ENCODE data around the gene RMI2.

The RMI2 gene

GRCh38 chr16:11392041-11392581, 46.9 kb downstream of the RMI2 start:
- Histone ChIP-seq H3K27me3 (replicated peaks; ENCODE audit: control insufficient read depth, insufficient read depth, low read length, poor library complexity, severe bottlenecking) (no peaks in the 10 kb centered on the region), H3K4me1 (ENCODE audit: control insufficient read depth, insufficient read depth, low read length, poor library complexity, severe bottlenecking) (no peaks in the 10 kb centered on the region), H3K9me3 (ENCODE audit: control insufficient read depth, low read length) (no peaks in the 10 kb centered on the region), H3K27ac (ENCODE audit: insufficient read depth, low read length, poor library complexity, severe bottlenecking) (no peak overlapping the region), H3K36me3 (ENCODE audit: control insufficient read depth, insufficient read depth, low read length) (no peaks in the 10 kb centered on the region), H3K4me3 (ENCODE audit: insufficient read depth, low read depth, low read length, poor library complexity, severe bottlenecking) (no peak overlapping the region)
- DNase-seq = no peak

GRCh38 chr16:11393366-11393765, 48.1 kb downstream of the RMI2 start:
- no peak for DNase-seq
- Histone ChIP-seq H3K4me1 (ENCODE audit: control insufficient read depth, insufficient read depth, low read length, poor library complexity, severe bottlenecking) (no peaks in the 10 kb centered on the region), H3K27ac (ENCODE audit: insufficient read depth, low read length, poor library complexity, severe bottlenecking) (no peak overlapping the region), H3K4me3 (ENCODE audit: insufficient read depth, low read depth, low read length, poor library complexity, severe bottlenecking) (no peak overlapping the region), H3K9me3 (ENCODE audit: control insufficient read depth, low read length) (no peaks in the 10 kb centered on the region), H3K27me3 (replicated peaks; ENCODE audit: control insufficient read depth, insufficient read depth, low read length, poor library complexity, severe bottlenecking) (no peaks in the 10 kb centered on the region), H3K36me3 (ENCODE audit: control insufficient read depth, insufficient read depth, low read length) (no peaks in the 10 kb centered on the region)

- Histone ChIP-seq H3K4me3 (ENCODE audit: insufficient read depth, low read depth, low read length, poor library complexity, severe bottlenecking) (no peak overlapping the region), H3K27me3 (replicated peaks; ENCODE audit: control insufficient read depth, insufficient read depth, low read length, poor library complexity, severe bottlenecking) (no peaks in the 10 kb centered on the region), H3K27ac (ENCODE audit: insufficient read depth, low read length, poor library complexity, severe bottlenecking) (no peak overlapping the region), H3K36me3 (ENCODE audit: control insufficient read depth, insufficient read depth, low read length) (no peaks in the 10 kb centered on the region), H3K4me1 (ENCODE audit: control insufficient read depth, insufficient read depth, low read length, poor library complexity, severe bottlenecking) (no peaks in the 10 kb centered on the region), H3K9me3 (ENCODE audit: control insufficient read depth, low read length) (no peaks in the 10 kb centered on the region)
- DNase-seq = no peak
These were observed 48.8 kb downstream of the RMI2 start for GRCh38 chr16:11393861-11394592.

- Histone ChIP-seq H3K36me3 (ENCODE audit: control insufficient read depth, insufficient read depth, low read length) (no peaks in the 10 kb centered on the region), H3K27ac (ENCODE audit: insufficient read depth, low read length, poor library complexity, severe bottlenecking) (no peak overlapping the region), H3K4me3 (ENCODE audit: insufficient read depth, low read depth, low read length, poor library complexity, severe bottlenecking) (no peak overlapping the region), H3K27me3 (replicated peaks; ENCODE audit: control insufficient read depth, insufficient read depth, low read length, poor library complexity, severe bottlenecking) (no peaks in the 10 kb centered on the region), H3K4me1 (ENCODE audit: control insufficient read depth, insufficient read depth, low read length, poor library complexity, severe bottlenecking) (no peaks in the 10 kb centered on the region), H3K9me3 (ENCODE audit: control insufficient read depth, low read length) (no peaks in the 10 kb centered on the region)
- DNase-seq = no peak
These were observed 49.3 kb downstream of the RMI2 start for GRCh38 chr16:11394593-11394960.

- no peaks in the 10 kb centered on the region for H3K4me1 ChIP-seq (ENCODE audit: control insufficient read depth, insufficient read depth, low read length, poor library complexity, severe bottlenecking)
- H3K36me3 ChIP-seq (ENCODE audit: control insufficient read depth, insufficient read depth, low read length) = no peaks in the 10 kb centered on the region
- H3K27ac ChIP-seq (ENCODE audit: insufficient read depth, low read length, poor library complexity, severe bottlenecking) = no peak overlapping the region
- H3K4me3 ChIP-seq (ENCODE audit: insufficient read depth, low read depth, low read length, poor library complexity, severe bottlenecking) = no peak overlapping the region
- H3K27me3 ChIP-seq (replicated peaks; ENCODE audit: control insufficient read depth, insufficient read depth, low read length, poor library complexity, severe bottlenecking) = no peaks in the 10 kb centered on the region
- H3K9me3 ChIP-seq (ENCODE audit: control insufficient read depth, low read length) = no peaks in the 10 kb centered on the region
- no peak for DNase-seq
These were observed 50.0 kb downstream of the RMI2 start for GRCh38 chr16:11395008-11395948.

GRCh38 chr16:11395949-11396240, 50.6 kb downstream of the RMI2 start:
- no peak overlapping the region for H3K4me3 ChIP-seq (ENCODE audit: insufficient read depth, low read depth, low read length, poor library complexity, severe bottlenecking)
- no peaks in the 10 kb centered on the region for H3K4me1 ChIP-seq (ENCODE audit: control insufficient read depth, insufficient read depth, low read length, poor library complexity, severe bottlenecking)
- no peaks in the 10 kb centered on the region for H3K27me3 ChIP-seq (replicated peaks; ENCODE audit: control insufficient read depth, insufficient read depth, low read length, poor library complexity, severe bottlenecking)
- H3K36me3 ChIP-seq (ENCODE audit: control insufficient read depth, insufficient read depth, low read length) = no peaks in the 10 kb centered on the region
- H3K27ac ChIP-seq (ENCODE audit: insufficient read depth, low read length, poor library complexity, severe bottlenecking) = no peak overlapping the region
- DNase-seq = no peak
- H3K9me3 ChIP-seq (ENCODE audit: control insufficient read depth, low read length) = no peaks in the 10 kb centered on the region

- H3K27me3 ChIP-seq (replicated peaks; ENCODE audit: control insufficient read depth, insufficient read depth, low read length, poor library complexity, severe bottlenecking) = no peaks in the 10 kb centered on the region
- no peaks in the 10 kb centered on the region for H3K9me3 ChIP-seq (ENCODE audit: control insufficient read depth, low read length)
- no peak overlapping the region for H3K27ac ChIP-seq (ENCODE audit: insufficient read depth, low read length, poor library complexity, severe bottlenecking)
- no peak overlapping the region for H3K4me3 ChIP-seq (ENCODE audit: insufficient read depth, low read depth, low read length, poor library complexity, severe bottlenecking)
- peak; percentile 25 to 44 (median 25) for DNase-seq
- H3K36me3 ChIP-seq (ENCODE audit: control insufficient read depth, insufficient read depth, low read length) = no peaks in the 10 kb centered on the region
- H3K4me1 ChIP-seq (ENCODE audit: control insufficient read depth, insufficient read depth, low read length, poor library complexity, severe bottlenecking) = no peaks in the 10 kb centered on the region
These were observed 51.2 kb downstream of the RMI2 start for GRCh38 chr16:11396241-11397048.

- Histone ChIP-seq H3K27me3 (replicated peaks; ENCODE audit: control insufficient read depth, insufficient read depth, low read length, poor library complexity, severe bottlenecking) (no peaks in the 10 kb centered on the region), H3K36me3 (ENCODE audit: control insufficient read depth, insufficient read depth, low read length) (no peaks in the 10 kb centered on the region), H3K27ac (ENCODE audit: insufficient read depth, low read length, poor library complexity, severe bottlenecking) (no peak overlapping the region), H3K4me1 (ENCODE audit: control insufficient read depth, insufficient read depth, low read length, poor library complexity, severe bottlenecking) (no peaks in the 10 kb centered on the region), H3K4me3 (ENCODE audit: insufficient read depth, low read depth, low read length, poor library complexity, severe bottlenecking) (no peak overlapping the region), H3K9me3 (ENCODE audit: control insufficient read depth, low read length) (no peaks in the 10 kb centered on the region)
- no peak for DNase-seq
These were observed 52.9 kb downstream of the RMI2 start for GRCh38 chr16:11398136-11398535.

GRCh38 chr16:11398851-11399250, 53.6 kb downstream of the RMI2 start:
- Histone ChIP-seq H3K27me3 (replicated peaks; ENCODE audit: control insufficient read depth, insufficient read depth, low read length, poor library complexity, severe bottlenecking) (no peaks in the 10 kb centered on the region), H3K27ac (ENCODE audit: insufficient read depth, low read length, poor library complexity, severe bottlenecking) (no peak overlapping the region), H3K9me3 (ENCODE audit: control insufficient read depth, low read length) (no peaks in the 10 kb centered on the region), H3K4me3 (ENCODE audit: insufficient read depth, low read depth, low read length, poor library complexity, severe bottlenecking) (no peak overlapping the region), H3K36me3 (ENCODE audit: control insufficient read depth, insufficient read depth, low read length) (no peaks in the 10 kb centered on the region), H3K4me1 (ENCODE audit: control insufficient read depth, insufficient read depth, low read length, poor library complexity, severe bottlenecking) (no peaks in the 10 kb centered on the region)
- no peak for DNase-seq
